ENCODE results near the gene HOXB5.

- TF ChIP-seq ZNF24 (IDR thresholded peaks at IDR 0.05) (no peak), EGR1 (IDR thresholded peaks at IDR 0.05; ENCODE audit: borderline replicate concordance in 1 of 2, low read depth in 2 of 2, low read length in 2 of 2) (no peak)
Measured at GRCh38 chr17:48630925-48631692, 37.5 kb upstream of the HOXB5 start.

All from GM12878 (cell line).